K562 (cell line): ENCODE data around the gene GAB2.

Source experiments
- CREB3 ChIP-seq: fragments of 450-650 bp; conservative IDR thresholded peaks from 2 replicates; pipeline ENCODE4 v1.6.1; 2016; ENCODE audit warnings: missing genetic modification characterization, low read depth, mild to moderate bottlenecking, missing compliant biosample characterization, moderate library complexity
- CTCF ChIP-seq, 3 experiments: IDR thresholded peaks in 2 of 3; conservative IDR thresholded peaks in 1 of 3; 2 replicates each; pipeline ENCODE4 v1.5.1; 2011 to 2012; ENCODE audit warnings: low read length in 3 of 3, mild to moderate bottlenecking in 3 of 3, control low read depth in 2 of 3, improper control_type of control experiment in 1 of 3, inconsistent platforms in 1 of 3, low read depth in 1 of 3, mixed read lengths in 1 of 3, moderate library complexity in 1 of 3; ENCODE audit not compliant: insufficient read depth in 2 of 3
- ELF1 ChIP-seq: fragments of 200-800 bp; sonication (Bioruptor generic); IDR thresholded peaks from 2 replicates; pipeline ENCODE4 v1.6.1; 2016; ENCODE audit warnings: missing genetic modification characterization, missing compliant biosample characterization
- GATAD2A ChIP-seq: fragments of 450-650 bp; IDR thresholded peaks from 2 replicates; pipeline ENCODE4 v1.6.1; 2017
- POLR2A ChIP-seq: fragments of 450-650 bp; conservative IDR thresholded peaks from 2 replicates; pipeline ENCODE4 v1.6.1; 2016
- POLR2AphosphoS5 ChIP-seq: IDR thresholded peaks from 2 replicates; pipeline ENCODE4 v1.6.1; 2011; ENCODE audit warnings: mild to moderate bottlenecking, low read depth, low read length, moderate library complexity; ENCODE audit not compliant: control insufficient read depth, insufficient read depth
- RBFOX2 ChIP-seq: fragments of 200-400 bp; formaldehyde crosslinking; IDR thresholded peaks from 2 replicates; pipeline ENCODE4 v1.6.1; 2017; ENCODE audit warnings: low read depth, mild to moderate bottlenecking, low read length, moderate library complexity
- SIN3A ChIP-seq, 2 experiments: fragments of 150-350 bp in 1 of 2; IDR thresholded peaks; 2 replicates each; pipeline ENCODE4 v1.6.1; 2011 to 2016; ENCODE audit warnings: borderline replicate concordance in 2 of 2, low read depth in 2 of 2, low read length in 2 of 2, mild to moderate bottlenecking in 2 of 2, moderate library complexity in 2 of 2; ENCODE audit not compliant: control insufficient read depth in 1 of 2
- SMARCA4 ChIP-seq: fragments of 450-650 bp; IDR thresholded peaks from 2 replicates; pipeline ENCODE4 v1.6.1; 2016
- SRSF1 ChIP-seq: fragments of 200-400 bp; formaldehyde crosslinking; IDR thresholded peaks from 2 replicates; pipeline ENCODE4 v1.6.1; 2017; ENCODE audit warnings: mild to moderate bottlenecking, low read depth, low read length, moderate library complexity
- ZHX1 ChIP-seq: fragments of 150-350 bp; conservative IDR thresholded peaks from 2 replicates; pipeline ENCODE4 v1.6.1; 2014; ENCODE audit warnings: low read length

- TF ChIP-seq CTCF (IDR thresholded peaks at IDR 0.05 in 2 of 3, conservative IDR thresholded peaks at IDR 0.05 in 1 of 3; ENCODE audit: insufficient read depth in 2 of 3, low read depth in 1 of 3, low read length in 3 of 3) (no peak), RBFOX2 (no peak), SMARCA4 (no peak), POLR2AphosphoS5 (no peak), SRSF1 (no peak), GATAD2A (no peak), ZHX1 (no peak), SIN3A (IDR thresholded peaks at IDR 0.05; ENCODE audit: borderline replicate concordance in 2 of 2, control insufficient read depth in 1 of 2, low read depth in 2 of 2, low read length in 2 of 2) (no peak), POLR2A (no peak), ELF1 (tag) (no peak), CREB3 (no peak)
These were observed 18.5 kb downstream of the GAB2 start for GRCh38 chr11:78399136-78399535.
